ENCODE data around the gene ASB18.
"Not testable (repeated sequence)": the region's sequence is repeated elsewhere in the genome, so short reads cannot be mapped to it uniquely, and the experiment has no call there.

Gene ASB18, protein sequence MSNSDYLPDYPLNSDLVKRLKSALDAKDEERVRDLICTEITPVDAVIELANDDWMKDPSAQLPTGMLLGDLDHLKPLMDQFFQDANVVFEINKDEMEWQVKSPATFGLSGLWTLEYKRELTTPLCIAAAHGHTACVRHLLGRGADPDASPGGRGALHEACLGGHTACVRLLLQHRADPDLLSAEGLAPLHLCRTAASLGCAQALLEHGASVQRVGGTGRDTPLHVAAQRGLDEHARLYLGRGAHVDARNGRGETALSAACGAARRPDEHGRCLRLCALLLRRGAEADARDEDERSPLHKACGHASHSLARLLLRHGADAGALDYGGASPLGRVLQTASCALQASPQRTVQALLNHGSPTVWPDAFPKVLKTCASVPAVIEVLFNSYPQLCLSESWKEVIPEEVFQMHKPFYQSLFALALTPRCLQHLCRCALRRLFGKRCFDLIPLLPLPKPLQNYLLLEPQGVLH

DNA sequence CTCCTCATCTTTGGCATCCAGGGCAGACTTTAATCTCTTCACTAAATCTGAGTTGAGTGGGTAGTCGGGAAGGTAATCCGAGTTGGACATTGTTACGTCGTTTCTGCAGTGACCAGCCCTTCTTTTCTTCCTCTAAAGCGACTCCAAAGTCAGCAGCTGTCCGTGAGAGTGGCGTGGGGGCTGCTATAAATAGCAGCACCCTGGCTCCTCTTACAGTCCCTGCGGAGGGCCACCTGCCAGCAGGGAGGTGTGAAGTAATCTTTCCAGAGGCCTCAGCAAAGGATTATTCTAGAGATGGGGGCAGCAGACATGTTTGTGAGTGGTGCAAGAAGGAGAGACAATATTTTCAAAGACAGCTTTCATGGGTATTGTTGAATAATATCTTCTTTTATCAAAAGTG is at the start of gene ASB18:
TSS of gene ASB18 (minus strand) at position 151 of the 400 bp plus-strand sequence. CDS start at position 90, 61 bp downstream.
- no peak for DNase-seq (ENCODE audit: low spot score)

DNA sequence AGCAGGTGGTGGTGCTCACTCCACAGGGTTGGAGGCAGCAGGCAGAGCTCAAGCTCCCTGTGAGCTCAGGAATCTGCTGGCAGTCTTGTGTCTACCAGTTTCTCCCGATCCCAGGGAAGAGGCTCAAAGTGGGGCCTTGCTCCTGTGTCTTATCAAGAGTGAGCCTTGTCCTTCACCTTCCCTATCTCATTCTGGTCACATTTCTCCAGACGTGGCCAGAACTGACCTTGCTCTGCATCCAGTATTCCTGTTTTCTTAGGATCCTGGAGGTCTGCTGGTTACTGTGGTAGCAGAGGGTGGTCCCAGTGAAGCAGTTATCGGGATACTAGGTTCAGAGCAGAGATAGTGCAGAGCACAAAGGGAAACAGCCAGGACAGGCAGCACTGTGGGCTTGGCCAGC is 47.1 kb upstream of the ASB18 start:
- DNase-seq (ENCODE audit: low spot score), result no peak

DNA sequence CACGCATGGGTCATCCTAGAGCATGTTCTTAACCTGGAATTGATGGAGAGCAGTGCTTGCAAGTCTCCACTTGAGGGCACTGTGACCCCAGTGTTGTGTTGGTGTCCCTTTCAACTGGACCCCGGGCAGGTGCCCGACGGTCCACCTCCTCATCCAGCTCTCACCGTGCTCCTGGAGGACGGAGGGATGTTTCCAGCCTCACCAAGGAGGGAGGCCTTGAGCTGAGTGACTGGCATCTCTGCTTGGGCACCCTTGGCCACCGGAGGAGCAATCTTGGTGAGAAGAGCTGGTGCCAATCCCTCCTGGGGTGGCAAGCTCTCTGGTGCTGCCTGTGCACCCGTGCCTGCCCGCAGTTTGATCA is 45.4 kb upstream of the ASB18 start:
- peak; percentile 48 for DNase-seq (ENCODE audit: low spot score)

DNA sequence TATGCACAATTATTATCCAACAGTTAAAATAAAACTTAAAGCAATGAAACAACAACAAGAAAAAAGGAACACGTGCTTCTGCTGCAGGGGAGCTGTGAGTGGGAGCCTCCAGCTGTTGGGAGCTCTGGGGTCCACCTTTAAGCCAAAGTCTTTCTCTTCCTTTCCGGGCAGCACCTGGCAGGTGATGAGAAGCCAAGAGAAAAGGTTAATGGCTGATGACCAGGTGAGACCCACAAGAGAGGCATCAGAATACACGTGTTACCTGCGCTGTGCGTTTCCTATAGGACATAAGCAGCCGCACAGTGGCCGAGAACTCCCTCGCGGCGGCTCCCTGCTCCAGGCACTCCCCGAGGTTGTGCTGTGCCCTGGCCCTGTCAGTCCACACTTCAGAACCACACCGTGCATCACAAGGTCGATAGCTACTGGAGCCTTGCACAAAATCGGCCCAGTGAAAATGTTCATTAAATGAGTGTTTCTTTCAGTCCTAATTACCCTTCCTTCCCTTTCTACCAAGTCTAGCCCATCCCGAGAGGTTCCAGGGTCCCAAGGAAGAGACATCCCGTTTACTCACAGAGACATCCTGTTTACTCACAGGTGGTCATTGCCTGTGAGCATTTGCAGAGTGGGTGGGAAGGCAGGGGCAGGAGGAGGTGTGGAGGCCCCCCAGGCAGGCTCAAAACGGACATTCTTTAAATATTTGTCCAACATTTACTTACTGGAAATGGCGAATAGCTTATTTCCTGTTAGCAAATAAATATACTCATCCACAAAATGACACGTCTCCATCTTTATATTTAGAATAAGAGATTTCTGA is 44.9 kb upstream of the ASB18 start:
- DNase-seq (ENCODE audit: low spot score), result no peak

DNA sequence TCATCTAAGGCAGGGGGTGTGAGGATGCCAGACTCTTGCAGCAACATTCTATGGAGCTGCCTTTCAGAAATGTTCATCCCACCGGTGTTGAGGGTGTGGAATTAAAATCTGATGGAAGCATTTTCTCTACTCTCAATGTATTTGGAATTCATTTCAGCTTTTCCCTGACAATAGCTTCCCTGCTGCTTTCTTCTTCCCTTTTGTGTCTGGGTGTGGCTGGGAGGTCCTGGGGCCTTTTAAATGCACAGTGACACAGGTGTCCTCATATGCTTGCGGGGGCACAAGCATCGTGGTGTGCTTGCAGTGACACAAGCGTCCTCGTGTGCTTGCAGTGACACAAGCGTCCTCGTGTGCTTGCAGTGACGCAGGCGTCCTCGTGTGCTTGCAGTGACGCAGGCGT is 43.4 kb upstream of the ASB18 start:
- no peak for DNase-seq (ENCODE audit: low spot score)

DNA sequence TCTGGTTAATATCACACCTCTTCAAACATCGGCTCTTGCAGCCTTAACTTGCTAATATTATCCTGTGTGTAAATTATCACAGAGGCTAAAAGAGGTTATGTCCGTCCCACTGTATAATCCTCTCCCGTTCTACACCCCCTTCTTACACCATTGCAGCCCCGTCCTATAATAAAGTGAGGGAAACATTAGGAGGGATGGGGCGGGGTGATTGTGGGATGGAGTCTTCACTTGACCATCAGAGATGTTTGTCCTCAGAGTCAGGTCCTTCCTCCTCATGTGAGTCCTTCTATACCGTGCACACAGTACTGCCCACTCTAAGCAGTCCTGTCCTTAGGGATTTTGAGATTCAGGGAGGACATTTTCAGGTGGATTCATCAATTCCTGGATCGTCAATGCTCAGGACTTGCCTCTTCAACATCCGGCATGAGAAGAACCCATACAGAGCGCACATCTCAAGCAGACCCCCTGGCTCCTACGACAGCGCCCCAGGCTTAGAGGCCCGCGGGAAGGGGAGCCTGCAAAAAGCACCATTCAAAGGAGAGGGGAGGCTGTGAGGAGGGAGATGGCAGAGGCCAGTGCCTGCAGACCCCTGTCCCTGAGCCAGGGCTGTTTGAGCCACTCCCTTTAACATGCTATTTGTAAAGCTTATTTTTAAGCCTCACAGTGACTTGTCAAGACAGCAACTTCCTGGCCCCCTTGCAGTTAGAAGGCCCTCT is 42.8 kb upstream of the ASB18 start:
- DNase-seq (ENCODE audit: low spot score), result no peak

DNA sequence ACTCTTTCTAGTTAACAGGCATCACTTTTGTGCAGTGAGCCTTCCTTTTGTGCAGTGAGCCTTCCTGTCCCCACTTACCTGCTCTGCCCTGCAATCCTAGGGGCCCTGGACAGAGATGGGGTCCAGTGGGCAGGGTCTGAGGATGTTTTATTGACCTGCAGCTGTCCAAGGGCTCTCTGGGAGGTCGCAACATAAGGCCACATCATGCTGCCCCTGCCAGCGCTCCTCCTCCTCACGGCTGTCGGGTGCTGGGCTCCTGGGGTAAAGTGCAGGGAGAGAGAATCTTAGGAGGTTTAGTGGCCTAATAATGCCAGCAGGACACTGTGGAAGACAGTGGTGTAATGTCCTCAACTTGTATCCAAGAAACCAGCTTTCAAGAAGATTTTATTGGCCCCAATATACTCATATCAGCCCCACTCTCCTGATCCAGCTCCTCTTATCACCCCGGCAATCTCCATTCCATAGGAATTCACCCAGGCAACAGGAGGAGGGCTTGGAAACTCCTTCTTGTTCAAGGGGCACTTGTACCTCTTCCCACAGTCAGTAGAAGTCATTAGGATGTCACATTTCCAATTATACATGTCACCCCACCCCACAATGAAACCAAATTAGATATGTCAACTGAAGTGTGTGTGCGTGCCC is 41.9 kb upstream of the ASB18 start:
- no peak for DNase-seq (ENCODE audit: low spot score)

DNA sequence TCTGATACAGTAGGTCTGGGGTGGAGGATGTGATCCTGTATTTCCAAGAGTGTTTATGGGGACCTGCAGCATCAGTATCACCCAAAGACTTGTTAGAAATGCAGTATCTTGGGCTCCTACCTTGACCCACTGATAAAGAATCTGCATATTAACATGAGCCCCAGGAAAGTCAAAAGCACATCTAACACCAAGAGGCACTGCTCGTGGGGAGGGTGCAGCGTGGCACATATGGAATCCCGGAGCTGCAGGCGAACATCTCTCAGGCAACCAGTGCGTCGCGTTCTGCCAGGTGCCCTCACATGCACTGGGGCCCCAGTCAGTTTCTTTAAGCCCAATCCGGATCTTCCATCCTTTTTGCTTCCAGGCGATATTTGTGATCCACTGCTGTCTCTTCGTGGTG is 41.3 kb upstream of the ASB18 start:
- DNase-seq (ENCODE audit: low spot score), result no peak

DNA sequence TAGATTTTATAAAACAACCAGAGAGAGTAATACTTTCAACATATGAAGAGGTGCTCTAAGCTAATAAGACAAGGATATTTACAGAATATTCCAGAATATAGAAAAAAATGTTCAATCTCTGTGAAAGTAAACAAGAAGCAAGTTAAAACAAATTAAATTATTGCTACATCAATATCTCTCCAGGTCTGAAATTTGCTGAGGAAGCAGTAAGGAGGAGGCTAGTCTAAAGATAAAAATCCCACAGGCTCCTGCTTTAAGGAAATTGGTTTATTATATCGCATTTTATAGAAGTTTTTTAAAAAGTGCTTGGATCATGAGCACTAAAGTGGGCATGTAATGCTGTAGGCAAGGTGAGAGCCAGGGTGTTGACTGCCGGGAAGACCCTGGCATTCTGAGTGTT is 39.7 kb upstream of the ASB18 start:
- DNase-seq (ENCODE audit: low spot score), result no peak

DNA sequence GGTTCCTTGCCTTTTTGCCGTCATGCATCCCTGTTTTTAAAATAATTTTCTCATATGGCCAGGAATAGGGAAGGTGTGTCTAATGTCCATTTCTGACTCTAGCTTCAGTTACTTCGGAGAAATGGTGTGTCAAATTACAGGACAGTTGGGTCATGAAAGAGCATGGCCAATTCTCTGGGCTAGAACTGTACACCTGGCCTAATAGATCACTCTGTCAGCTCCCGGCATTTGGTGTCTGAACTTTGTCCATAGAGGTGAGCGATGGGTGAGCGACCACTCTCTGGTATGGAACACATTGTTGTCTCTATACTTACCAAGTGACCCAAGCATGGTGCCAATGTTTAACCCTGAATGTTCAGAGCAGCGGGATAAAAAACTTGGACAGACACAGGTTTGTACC is 38.3 kb upstream of the ASB18 start:
- no peak for DNase-seq (ENCODE audit: low spot score)

DNA sequence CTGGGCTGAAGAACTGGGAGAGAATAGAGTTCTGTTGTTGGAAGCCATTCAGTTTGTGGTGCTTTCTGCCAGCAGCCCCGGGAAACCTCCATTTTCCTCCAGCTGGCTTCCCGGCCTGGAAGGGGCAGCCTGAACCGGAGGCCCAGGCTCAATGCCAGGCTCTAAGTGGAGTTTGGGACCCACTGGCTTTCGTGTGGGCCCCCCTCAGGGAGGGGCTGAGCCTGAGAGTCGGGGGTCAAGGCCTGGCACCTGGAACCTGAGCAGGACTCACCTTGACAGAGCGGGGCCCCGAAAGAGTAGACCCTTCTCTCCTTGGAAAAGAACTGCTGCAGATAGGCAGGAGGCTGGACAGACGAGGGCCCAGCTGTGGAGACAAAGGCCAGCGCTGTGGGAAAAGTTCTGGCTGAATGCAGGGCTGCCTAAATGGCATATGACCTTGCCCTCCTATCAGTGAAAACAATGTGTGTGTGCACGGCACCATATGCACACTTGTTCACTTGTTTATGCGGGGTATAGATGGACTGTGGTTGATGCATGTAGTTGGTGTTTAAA is 34.8 kb upstream of the ASB18 start:
- no peak for DNase-seq (ENCODE audit: low spot score)

DNA sequence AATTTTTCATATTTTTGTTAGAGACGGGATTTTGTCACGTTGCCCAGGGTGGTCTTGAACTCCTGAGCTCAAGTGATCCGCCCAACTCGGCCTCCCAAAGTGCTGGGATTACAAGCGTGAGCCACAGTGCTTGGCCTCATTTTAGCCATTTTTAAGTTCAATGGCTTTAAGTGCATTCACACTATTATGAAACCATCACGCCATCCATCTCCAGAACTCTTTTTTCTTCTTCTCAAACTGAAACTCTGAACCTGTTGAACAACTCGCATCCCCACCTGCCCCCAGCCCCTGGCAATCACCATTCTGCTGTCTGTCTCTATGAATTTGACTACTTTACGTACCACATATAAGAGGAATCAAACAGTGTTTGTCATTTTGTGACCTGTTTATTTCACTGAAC is 31.3 kb upstream of the ASB18 start:
- DNase-seq (ENCODE audit: low spot score), result no peak

DNA sequence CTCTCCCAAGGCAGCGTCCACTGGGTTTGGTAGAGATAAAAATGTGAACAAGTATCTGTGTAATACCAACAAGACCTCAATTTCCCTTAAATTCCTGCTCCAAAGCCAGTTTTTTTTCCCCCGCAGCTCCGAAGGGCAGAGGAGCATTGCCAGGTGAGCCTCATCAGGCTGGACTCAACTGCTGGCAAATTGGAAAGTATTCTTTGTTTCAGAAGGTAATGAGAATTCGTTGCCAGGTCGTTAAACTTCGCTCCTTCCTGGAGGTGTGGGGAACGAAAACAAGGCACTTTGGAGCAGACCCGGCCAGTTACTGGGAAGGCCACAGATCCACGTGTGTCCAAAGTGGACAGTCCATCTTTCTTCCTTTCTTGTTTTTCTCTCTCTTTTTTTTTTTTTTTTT is 30.4 kb upstream of the ASB18 start:
- no peak for DNase-seq (ENCODE audit: low spot score)

DNA sequence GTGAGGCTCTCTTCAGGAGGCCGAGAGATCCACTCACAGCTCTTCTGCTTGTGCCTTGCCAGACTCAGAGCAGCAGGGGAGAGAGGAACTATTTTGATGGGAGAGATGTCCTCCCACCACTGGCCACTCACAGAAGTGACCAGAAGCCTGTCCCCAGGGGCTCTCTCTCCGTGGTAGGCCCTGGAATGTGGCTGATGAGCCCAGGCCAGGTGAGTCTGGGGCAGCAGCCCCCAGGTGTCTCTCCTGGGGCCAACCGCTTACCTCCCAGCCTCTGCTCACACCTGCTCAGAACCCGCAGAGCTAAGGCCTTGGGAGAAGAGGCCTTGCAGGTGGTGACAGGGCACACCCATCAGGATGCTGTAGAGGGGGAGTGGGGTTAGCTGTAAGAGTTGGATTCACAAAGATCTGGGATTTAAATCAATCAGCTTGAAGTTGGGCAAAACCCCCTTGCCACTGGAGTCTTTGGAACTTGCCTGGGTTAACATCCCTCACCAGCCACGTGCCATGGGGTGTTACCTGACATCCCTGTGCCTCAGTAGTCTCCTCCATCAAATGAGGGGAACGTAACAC is 29.1 kb upstream of the ASB18 start:
- DNase-seq (ENCODE audit: low spot score), result no peak

DNA sequence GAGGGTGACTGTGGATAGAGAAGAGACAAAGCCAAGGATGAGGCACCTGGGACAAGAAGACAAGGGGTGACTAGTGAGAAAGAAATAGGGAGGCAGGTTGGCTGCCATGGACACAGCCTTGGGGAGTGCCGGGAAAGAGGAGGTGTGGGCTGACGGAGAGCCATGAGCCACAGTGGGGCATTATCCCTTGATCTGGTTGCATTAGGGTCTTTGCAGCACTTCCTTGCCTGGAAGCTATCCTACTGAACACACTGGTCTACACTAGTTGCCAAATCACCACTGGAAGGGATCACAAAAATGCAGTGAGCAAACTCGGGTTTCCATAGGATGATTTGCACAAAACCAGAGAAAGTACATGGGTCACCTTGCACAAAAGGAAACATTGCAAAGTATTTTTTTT is 27.7 kb upstream of the ASB18 start:
- DNase-seq (ENCODE audit: low spot score), result no peak

DNA sequence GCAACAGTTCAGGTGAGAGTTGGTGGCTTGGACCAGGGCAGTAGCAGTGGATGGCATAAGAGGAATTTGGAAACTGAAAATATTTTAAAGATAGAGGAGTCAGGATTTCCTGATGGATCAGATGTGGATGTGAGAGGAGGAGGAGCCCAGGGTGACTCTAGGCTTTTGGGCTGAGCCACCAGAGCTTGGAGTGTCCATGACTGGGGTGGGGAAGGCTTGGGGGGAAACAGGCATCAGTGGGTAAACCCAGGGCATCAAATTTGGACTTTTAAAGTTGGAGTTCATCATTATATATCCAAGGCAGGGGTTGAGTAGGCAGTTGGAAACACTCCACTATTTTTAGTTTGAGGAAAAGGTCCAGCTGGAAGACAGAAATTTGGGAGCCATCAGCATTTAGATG is 27.3 kb upstream of the ASB18 start:
- no peak for DNase-seq (ENCODE audit: low spot score)

DNA sequence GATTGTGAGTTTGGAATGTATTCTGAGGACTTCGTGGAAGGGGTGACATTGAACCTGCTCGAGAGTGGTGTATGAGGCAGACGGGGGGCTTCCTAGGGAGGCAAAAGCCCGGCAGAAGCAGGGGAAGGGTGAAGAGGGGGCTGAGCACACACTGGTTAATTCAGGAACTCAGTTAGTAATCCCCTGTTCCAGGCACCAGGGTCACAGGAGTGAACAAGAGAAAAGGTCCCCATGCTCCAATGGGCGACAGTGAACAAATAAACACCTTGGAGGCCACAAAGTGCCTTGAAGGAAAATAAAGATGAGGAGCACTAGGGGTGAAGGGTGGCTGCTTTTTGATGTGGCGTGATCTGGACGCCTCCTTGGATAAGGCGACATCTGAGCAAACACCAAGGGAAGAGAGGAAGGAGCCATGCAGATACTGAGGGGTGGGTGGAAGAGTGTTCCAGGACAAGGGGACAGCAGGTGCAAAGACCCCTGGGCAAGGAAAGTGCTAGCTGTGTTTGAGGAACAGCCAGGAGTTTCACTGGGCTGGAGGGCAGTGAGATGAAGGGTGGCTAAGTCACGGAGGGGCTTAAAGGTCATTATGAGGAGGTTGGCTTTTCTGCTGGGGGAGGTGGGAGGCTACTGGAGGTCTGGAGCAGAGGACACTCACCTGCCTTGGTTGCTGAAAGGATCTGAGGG is 26.7 kb upstream of the ASB18 start:
- no peak for DNase-seq (ENCODE audit: low spot score)

DNA sequence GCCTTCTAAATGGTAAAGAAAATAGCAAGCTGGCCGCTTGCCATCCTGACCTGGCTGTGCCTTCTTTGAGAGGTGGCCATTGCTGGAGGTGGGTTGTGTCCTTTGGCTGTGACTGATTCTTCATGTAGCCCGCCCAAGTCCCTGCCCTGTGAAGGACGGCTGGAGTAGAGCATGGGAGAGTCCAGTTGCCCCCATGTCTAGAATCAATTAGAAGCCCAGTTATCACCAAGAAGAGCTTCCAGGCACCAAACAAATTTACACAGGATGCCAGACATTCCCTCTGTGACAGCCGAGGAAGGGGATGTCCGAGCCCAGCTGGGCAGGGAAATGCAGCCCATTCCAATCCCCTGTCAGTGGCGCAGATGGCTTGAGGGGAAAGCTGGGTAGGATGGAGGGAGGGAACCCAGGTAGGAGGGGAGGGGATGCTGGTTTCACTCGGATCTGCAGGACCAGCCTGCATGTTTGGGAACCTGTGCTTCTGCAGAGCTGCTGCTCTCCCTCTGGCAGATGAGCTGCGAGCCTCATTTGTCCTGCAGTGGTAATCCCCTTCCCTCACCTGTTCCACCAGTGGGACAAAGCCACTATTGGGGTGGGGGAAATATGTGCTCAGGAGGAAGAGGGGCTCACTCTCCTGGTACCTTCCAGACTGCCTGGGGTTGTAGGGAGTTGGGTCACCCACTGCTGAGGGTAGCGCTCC is 25.7 kb upstream of the ASB18 start:
- DNase-seq (ENCODE audit: low spot score), result no peak

DNA sequence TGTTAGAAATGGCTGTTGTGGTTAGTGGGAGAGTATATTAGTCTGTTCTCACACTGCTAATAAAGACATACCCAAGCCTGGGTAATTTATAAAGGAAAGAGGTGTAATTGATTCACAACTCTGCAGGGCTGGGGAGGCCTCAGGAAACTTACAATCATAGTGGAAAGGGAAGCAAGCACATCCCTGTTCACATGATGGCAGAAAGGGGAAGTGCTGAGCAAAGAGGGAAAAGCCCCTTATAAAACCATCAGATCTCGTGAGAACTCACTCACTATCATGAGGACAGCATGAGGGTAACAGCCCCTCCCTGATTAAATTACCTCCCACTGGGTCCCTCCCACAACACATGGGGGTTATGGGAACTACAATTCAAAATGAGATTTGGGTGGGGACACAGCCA is 24.2 kb upstream of the ASB18 start:
- DNase-seq (ENCODE audit: low spot score), result not testable (repeated sequence)

DNA sequence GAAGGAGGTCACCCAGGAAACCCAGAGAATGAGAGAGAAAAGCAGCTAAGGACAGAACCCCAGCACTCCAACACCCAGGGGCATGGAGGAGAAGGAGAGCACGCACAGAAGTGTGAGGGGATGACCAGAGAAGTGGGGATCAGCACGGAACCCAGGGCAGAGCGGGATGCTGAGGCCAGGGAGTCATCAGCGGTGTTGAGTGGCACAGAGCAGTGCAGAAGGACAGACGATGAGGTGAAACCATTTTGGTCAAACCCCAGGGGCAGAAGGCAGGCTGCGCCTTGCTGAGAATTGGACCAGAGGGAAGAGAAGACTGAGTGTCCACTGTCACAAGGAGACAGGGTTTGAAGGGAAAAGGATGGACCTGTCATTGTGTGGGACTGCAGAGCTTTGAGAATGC is 23.4 kb upstream of the ASB18 start:
- DNase-seq (ENCODE audit: low spot score), result no peak

Measured in D341Med (cell line).